BJ (cell line): ENCODE data around the gene GSG1L. TPM values are rescaled to one million over a fixed set of nuclear protein-coding genes. Genes with fewer than 3 reads are reported as not detected.
A peak's percentile ranks its signal among the peaks of the same experiment; 100 is the strongest.

Experiments used
- CTCF ChIA-PET: fragments of 350-600 bp; formaldehyde crosslinking; extraction: SDS; loops from one replicate; lab custom pipeline; 2021; ENCODE audit warnings: antibody characterized with exemption, inconsistent platforms; lab: Yijun Ruan, JAX
- POLR2A ChIA-PET: fragments of 300-600 bp; sonication (Branson Sonifier 250); formaldehyde crosslinking; extraction: SDS; loops from one replicate; lab custom pipeline; 2021; ENCODE audit warnings: antibody characterized with exemption; lab: Charles Lee
- DNase-seq: peaks from one replicate; pipeline ENCODE4 v3.0.0-alpha.2; 2011; ENCODE audit warnings: low read depth
- H3K27me3 ChIP-seq: 2 replicates; pipeline ENCODE4 v1.6.0; 2011; ENCODE audit warnings: low read length; ENCODE audit not compliant: control insufficient read depth, insufficient read depth
- H3K36me3 ChIP-seq: 2 replicates; pipeline ENCODE4 v1.5.1; 2011; ENCODE audit warnings: low read length; ENCODE audit not compliant: control insufficient read depth, insufficient read depth
- H3K4me3 ChIP-seq: 2 replicates; pipeline ENCODE4 v1.5.1; 2011; ENCODE audit warnings: low read depth, mild to moderate bottlenecking, control low read depth, low read length
- CTCF ChIP-seq: IDR thresholded peaks from 2 replicates; pipeline ENCODE4 v1.5.1; 2011; ENCODE audit warnings: low read depth, mild to moderate bottlenecking, control low read depth, inconsistent platforms, low read length, moderate library complexity; ENCODE audit not compliant: insufficient read depth
- polyA plus RNA-seq: library from polyadenylated mRNA; depleted of rRNA; stranded (reverse); fragments of >200 nt; gene quantifications from 2 replicates; pipeline ENCODE4 v1.2.3, GENCODE V29; 2011

The GSG1L gene
- polyA plus RNA-seq, 1 experiment, result not detected

GRCh38 chr16:28069971-28070794, 6.7 kb upstream of the GSG1L start:
- Histone ChIP-seq H3K4me3 (no peak overlapping the region), H3K27me3 (peaks cover 14% of the 10 kb centered on the region), H3K36me3 (no peaks in the 10 kb centered on the region)
- CTCF ChIA-PET, result interaction anchor here (0.6 to 3.6 kb wide), 26 partner anchors 8 to 486 kb away, joined by 3 to 37 read pairs (median 6); no protein-coding TSS in a partner anchor
- POLR2A ChIA-PET, result no interaction called here
- no peak for DNase-seq
- no peak for TF ChIP-seq CTCF

GRCh38 chr16:28068976-28069375, 5.5 kb upstream of the GSG1L start:
- TF ChIP-seq CTCF, result no peak
- Histone ChIP-seq H3K4me3 (no peak overlapping the region), H3K36me3 (no peaks in the 10 kb centered on the region), H3K27me3 (peaks cover 25% of the 10 kb centered on the region)
- POLR2A ChIA-PET, result no interaction called here
- CTCF ChIA-PET, result interaction anchor here (0.6 to 2.3 kb wide), 4 partner anchors 9 to 429 kb away, joined by 3 to 6 read pairs (median 4); no protein-coding TSS in a partner anchor
- DNase-seq, result no peak

DNA sequence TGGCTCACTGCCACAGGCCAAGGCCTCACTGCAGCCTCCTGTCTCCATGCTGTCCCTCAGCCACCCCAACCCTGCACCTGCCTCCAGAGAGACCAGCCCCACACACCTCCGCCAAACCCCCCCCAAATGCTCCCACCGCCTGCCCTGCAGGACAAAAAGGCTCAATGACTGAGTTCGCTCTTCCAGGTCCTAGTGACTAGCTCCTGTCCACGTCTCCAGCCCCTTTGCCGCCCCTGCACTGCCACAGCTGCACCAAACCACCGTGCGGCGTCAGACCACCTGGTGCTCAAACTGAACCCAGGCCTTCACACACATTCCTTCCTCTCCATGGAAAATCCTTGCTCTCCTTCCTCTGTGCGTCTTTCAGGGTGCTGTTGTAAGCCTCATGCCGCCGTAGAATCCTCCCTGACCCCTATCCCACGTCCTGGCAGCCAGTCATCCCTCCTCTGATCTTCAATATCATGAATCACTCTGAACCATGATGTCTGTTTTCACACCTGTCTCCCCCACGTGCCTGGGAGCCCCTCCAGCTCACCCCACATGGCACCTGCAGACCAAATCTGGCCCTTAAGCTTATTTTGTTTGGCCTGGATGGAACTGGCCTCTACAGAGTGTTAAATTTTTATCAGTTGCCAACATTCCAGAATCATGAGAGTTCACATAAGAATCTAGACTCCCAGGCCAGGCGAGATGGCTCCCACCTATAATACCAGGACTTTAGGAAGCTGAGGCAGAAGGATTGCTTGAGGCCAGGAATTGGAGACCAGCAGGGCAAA, 4.3 kb upstream of the GSG1L start:
- Histone ChIP-seq H3K27me3 (peaks cover 27% of the 10 kb centered on the region), H3K4me3 (no peak overlapping the region), H3K36me3 (no peaks in the 10 kb centered on the region)
- no peak for TF ChIP-seq CTCF
- ChIA-PET POLR2A (no interaction called here), CTCF (interaction anchor here (1.3 to 1.7 kb wide), 2 partner anchors 7 to 428 kb away, joined by 4 read pairs; no protein-coding TSS in a partner anchor)
- peak; percentile 17 for DNase-seq

DNA sequence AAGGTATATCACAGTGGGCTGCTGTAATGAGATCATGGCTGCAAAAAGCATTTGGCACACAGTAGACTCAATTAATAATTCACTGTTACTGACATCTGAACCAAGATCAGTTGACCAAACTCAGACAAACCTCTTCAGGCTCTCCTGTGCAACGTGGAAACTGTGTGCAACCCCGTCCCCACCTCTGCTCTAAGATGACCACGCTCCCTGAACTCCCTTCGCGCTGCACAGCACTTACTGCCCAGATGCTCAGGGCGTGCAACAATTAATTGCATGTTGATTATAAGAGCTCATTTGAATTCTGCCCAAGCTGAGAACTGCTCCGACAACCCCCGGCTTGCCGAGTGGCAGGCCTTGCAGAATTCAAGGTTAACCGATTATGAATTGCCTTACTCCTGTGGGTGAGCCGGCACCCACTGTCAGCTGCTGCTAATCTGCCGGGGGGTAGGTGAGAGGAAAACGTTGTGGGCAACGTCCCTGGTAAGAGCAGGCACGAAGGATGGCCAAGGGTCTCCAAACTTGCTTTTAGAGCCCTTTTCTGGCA, 1.3 kb upstream of the GSG1L start:
- ChIA-PET CTCF (interaction anchor here (1.5 kb wide), 1 partner anchor 425 kb away, joined by 4 read pairs; no protein-coding TSS in a partner anchor), POLR2A (no interaction called here)
- Histone ChIP-seq H3K27me3 (peaks cover 36% of the 10 kb centered on the region), H3K4me3 (no peak overlapping the region), H3K36me3 (no peaks in the 10 kb centered on the region)
- TF ChIP-seq CTCF, result no peak
- DNase-seq, result no peak
